Islet precursor cell (in vitro differentiated cells): ENCODE data around the gene UBXN11.
A peak's percentile ranks its signal among the peaks of the same experiment; 100 is the strongest.

ENCODE experiments used
- DNase-seq: peaks from one replicate; pipeline ENCODE4 v3.0.0-alpha.2; 2018

Gene UBXN11

DNA sequence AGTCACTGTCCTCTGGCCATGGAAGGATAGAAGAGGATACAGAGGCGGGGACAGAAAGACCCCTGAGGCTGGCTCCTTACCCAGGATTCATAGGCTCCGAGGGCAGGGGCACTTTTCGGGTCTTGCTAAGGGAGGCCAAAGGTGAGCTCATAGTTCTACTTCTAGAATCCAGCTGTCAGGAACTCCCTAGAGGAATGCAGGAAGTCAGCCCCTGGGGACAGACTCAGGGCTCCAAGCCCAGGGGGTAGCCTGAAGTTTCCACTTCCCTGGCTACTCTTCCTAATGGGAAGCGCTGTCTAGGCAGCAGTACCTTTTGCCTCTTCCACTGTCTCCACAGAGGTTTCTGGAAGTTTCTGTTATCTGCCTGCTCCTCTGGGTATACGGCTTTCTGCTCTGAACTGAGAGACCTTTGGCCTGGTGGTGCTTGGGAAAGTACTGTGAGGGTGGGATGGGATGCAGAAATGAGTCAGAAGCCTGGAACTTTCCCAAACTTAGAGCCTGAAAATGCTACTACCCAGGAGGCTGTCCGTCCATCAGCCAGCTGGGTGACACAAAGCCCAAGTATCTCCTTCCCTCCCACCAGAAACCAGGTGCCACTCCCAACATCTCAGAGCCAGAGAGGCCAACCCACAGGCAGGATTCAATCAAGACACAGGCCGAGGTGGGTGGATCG, 3.6 kb downstream of the UBXN11 start:
- peak; percentile 83 for DNase-seq

DNA sequence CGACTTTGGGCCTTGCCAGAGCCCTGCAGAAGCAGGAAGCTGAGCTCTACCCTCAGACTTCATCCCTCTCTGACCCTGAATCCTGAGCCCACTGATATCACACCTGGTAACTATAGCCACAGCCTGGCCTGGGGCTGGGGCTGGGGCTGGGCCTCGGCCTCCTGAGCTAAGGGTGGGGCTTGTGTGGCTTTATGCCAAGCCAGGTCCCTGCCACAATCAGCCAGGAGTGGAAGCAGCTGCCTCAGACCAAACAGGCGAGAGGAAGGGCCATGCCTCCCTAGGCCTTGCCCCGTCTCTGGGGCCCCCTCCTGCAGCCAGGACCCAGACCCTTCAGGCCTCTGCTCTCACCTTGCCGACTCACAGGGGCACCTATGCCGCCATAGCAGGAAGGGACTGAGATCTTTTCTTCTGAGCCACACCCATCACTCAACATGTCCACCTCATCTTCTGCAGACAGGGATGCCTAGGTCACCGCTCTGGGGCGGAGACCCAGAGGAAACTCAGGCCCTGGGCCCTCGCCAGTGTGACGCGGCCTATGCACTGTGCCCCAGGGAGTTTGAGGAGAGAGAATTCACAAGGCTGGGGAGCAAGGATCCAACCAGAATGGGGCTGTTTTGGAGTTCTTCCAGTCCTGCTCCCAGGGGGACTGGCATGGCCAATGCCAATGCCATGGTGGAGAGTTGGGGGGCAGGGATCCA, 5.7 kb downstream of the UBXN11 start:
- no peak for DNase-seq

DNA sequence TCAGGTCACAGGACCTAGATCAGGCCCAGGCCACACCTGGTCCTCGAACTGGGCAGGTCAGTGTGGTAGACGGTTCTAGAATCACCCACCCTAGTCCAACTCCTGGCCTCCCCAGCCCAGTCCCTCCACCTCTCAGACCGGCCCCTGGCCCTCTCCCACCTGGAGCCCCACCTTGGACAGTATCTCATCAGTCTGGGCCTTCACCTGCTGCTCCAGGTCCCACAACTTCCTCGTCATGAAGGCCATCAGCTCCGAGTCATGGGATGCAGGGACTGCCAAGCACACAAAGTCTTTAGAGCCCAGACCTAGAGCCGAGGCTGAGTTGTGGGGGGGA, 8.7 kb downstream of the UBXN11 start:
- peak; percentile 46 for DNase-seq

DNA sequence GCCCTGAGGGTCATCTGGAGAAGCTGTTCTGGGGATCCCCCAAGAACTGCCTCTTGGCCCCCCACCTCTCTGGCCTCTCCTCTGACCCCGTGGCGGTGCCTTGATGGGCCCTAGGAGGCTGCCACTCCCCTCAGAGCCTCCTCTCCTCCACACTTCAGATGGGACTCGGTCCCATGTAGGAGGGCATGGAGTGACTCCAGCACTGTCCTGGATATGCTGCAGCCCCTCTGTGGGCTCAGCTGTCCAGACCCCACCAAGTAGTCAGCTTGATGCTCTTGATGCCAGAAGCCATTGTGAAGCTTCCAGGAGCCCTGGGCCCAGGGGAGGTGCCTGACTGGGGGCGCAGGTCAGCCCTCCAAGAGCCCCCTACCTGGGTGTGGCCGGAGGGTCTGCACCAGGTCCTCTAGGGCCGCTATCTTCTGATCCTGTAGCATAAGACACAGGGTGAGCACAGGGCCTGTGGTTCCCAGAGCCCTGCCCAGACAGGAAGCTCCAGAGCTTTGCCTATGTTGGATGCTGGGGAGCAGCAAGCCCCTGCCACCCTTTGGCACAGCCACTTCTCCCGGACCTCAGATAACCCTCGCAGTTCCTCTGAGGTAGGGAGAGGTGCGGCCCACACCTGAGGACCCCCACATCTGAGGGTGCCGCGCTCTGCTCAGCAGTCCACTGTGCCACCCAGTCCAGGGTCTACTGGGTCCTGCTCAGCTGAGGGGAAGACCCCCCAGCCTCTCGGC, 9.2 kb downstream of the UBXN11 start:
- DNase-seq = peak; percentile 52

DNA sequence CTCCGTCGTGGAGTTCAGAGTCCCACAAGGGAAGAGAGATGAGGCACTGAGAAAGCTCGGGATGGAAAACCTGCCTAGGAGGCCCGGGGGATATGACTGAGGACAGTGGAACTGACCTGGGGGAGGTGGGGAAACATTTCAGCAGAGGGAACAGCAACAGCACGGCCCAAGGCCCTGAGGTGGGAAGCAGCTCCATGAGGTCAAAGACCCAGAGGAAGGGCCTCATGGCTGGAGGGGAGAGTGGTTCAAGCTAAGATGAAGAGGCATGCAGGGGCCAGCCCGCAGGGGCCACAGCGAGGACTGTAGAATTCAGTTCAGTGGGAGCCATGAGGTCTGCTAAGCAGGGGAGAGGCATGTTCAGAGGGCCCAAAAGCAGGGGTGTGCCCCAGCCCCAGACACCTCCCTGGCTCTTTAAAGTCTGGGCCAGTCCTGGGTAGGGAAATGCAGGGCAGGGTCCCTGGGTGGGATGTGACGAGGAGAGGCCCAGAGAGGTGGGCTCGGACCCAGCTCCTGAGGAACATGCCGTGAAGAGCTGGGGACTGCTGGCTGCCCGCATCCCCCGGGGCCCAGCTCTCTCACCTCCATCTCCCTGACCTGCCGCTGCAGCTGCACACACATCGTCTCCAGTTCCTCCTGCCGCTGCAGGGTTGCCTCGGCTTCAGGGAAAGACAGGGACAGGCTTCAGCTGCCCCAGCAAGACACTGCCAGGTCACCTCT, 9.9 kb downstream of the UBXN11 start:
- peak; percentile 47 for DNase-seq

DNA sequence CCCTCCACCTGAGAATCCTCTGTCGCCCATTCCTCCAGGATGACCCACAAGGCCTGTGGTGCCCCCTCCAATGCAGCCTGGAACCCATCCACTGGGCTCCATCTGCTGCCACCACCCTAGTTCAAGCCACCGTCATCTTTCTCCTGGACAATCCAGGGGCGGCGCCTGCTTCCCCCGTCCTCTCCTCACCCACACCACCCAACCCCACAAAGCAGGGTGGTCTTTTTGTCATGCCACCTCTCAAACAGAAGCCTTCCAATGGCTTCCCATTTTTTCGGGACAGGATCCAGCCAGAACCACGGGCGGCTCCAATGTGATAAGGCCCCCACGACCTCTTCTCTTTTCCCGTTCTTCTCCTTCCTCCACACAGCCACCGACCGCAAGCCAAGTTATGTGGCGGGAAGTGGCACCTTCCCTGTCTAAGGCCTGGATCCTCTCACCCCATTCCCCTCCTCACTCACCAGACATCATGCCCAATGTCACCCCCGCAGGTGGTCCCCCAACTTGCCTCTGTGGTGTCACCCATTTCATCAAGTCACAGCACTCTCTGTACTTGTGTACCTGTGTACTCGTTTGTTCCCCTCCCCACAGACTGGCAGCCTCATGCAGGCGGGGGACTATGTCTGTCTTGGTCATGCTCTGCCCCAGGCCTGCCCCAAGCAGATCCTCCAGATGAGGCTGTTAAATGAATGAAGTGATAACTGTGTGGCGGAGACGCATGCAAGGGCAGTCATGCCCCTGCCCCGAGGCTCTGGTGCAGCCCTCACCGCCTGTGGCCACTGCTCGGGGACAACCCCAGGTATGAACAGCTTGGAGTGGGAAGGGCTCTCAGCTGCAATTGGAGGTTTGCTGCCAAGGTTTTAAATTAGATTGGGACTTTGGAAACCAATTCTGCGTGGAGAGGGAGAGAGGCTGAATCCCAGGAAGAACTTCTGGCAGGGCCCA, 11.0 kb downstream of the UBXN11 start:
- no peak for DNase-seq

DNA sequence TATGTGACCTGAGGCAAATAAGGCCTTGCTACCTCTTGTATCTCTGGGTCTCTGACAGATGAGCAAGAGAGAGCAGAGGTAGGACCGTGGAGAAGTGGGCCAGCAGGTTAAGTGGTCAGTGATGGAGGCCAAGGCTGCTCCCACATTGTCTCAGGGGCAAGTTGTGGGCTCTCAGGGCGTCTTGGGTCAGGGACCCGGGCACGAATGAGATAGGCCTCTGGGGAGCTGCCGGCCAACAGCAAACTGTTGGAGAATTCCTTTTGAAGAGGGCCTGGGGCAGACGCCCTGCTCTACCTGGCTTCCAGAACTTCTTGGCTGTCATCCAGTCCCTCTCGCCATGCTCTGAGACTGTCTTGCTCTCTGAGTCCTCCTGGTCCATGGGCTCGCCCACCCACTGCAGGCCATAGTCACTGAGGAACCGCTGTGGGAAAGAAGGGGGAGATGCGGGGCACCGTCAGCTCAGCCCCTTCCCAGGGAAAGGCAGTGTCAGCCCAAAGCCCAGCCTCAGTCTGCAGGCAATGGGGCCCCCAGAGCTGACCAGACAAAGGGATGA, 12.4 kb downstream of the UBXN11 start:
- peak; percentile 42 for DNase-seq

DNA sequence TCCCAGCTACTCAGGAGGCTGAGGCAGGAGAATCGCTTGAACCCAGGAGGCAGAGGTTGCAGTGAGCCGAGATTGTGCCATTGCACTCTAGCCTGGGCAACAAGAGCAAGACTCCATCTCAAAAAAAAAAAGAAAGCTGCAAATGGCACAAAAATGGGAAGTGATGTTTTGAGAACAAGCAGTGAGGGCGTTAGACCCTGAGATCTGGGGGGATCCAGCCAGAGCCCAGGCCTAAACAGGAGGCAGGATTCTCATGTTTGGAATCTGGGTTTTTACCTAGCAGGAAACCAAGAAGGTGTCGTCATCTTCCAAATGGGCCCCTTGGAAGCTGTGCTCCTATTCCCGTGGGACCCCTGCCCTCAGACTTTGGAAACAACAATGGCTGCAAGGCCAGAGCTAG, 13.7 kb downstream of the UBXN11 start:
- peak; percentile 23 for DNase-seq

DNA sequence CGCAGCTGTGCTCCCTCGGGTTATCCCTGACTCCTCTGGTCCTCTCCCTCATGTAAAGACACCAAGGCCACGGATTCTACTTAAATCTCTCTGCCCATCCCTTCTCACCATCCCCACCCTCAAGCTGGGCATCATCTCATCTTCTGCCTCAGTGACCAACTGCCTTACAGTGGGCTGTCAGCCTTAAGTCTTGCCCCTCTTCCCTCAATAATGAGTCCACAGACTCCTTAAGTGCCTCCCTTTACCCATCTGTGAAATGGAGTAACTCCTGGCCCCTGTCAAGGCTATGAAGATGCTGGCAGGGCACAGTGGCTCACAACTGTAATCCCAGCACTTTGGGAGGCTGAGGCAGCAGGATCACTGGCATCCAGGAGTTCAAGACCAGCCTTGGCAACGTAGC, 14.5 kb downstream of the UBXN11 start:
- DNase-seq = no peak

DNA sequence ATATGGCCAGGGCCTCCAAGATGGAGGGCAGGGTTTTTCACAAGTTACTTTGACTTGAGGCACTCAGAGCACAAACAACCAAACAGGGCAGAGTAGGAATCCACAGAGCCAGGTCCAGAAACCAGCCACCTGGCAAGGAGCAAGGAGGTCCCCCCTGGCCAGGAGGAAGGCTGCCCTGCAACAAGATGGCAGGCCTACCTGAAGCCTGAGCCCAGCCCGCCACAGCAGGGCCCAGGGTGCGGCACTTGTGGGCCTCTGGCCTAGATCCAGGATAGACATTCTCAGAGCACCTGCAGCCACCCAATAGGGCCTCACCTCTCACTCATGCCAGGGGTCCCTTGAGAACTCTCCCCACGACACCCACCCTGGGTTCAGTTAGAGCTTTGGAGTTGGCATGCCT, 15.0 kb downstream of the UBXN11 start:
- peak; percentile 38 for DNase-seq

DNA sequence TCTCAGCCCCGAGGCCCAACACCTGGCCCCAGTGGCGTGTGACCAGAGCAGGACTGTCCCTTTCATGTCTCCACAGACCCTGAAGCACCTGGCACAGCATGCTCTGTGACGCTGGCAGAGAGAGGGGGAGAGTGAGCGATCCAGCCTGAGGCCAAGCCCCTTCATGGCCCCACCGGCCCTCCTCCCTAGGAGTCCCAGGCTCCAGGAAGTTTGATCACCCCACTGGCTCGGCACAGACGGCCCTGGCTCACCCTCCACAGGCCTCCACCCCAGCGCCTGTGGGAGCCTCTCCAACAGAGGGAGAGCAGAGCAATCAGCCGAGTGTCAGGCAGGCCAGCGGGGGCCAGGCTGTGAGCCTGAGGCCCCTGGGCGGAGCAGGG, 15.6 kb downstream of the UBXN11 start:
- peak; percentile 56 for DNase-seq

DNA sequence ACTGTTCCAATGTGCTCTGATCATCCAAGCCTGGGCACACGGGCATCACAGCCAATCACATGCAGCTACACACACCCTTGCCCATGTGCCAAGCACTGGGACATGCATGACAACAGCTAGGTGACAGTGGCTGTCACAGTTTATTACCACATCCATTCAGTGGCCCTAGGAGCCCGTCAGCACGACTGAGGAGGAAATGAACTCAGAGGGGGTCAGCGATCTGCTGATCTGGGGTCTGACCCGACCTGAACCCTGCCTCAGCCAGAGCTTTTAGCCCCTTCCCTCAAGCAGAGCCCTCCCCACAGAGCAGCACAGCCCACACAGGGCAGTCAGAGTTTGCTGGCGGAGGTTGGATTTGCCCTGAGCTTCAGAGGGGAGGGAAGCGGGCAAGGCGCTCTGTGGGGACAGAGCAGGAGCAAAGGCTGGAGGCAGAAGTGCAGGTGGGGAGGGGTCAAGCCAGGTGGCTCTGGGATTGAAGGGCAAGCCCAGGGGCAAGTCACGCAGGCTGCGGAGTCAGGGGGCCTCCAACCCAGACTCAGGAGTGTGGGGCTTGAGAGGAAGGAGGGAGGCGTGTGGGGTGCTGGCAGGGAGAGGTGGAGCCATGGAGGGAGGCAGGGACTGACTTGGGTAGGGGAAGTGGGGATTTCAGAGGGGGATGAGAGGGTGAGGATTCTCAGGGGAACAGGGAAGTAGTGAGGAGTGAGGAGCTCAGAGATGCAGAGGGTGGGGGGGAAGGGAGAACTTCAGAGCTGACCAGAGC, 16.1 kb downstream of the UBXN11 start:
- peak; percentile 49 for DNase-seq

DNA sequence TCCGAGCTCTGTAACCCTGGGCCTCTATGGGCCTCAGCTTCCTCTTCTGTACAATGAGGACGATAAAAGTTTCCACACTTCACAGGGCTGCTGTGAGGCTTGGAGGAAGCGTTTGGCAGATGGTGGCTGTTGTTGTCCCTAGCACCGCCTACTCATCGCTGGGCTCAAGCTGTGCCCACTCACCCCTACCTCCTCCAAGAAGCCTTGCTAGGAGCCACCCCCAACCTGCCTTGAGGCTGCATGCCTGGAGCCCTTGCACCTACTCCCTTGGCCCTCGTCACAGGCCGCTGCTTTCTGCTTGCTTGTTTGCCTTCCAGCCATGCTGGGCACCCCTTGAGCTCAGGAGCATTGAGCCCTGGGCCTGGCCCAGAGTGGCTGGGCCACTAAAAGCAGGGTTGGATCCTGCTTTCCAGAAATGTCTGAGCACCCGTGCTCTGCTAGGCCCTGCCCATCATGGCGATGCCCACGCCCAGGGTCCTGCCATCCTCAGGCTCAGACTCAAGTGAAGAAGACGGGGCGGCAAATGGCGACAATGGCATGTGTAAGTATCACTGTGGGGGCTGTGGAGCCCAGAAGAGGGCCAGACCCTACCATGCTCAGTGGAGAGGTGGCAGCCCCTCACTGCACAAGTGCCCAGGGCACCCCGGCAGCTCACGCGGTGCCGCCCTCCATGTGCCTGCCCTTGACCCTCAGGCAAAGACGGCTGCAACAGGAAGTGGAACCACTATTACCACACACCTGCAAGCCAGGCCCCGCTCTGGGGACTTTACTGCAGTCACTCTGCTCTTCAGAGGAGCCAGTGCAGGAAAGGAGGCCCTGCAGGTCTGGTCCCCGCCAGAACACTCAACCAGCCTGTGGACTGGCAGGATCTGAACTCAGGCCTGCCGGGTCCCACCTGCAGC, 17.0 kb downstream of the UBXN11 start:
- no peak for DNase-seq

DNA sequence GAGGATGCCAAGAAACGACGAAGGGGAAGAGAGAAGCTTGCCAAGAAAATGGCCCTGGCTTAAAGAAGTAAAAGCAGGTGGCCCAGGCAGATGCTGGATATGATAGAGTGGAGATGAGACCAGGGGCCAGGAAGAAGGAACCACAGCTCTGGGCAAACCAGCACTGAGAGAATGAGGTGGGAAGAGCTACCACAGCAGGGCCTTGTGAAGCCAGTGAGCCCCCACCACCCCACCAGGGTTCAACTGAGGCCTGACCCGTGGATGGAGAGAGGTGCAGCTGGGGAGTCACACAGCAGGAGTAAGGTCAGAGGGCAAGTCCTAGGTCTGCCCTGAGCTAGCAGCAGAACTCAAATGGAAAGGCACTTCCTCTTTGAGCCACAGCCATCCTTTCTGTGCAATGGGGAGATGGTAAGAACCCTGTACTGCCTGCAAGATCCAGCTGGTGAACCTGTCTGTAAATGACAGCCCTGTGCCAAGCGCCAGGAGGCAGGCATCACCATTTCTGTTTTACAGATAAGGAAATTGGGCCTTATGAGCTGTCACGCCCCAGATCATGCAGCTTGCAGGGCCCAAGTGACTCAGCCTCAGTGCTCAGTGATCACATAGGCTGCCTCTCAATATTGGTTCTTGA, 18.0 kb downstream of the UBXN11 start:
- DNase-seq = no peak

DNA sequence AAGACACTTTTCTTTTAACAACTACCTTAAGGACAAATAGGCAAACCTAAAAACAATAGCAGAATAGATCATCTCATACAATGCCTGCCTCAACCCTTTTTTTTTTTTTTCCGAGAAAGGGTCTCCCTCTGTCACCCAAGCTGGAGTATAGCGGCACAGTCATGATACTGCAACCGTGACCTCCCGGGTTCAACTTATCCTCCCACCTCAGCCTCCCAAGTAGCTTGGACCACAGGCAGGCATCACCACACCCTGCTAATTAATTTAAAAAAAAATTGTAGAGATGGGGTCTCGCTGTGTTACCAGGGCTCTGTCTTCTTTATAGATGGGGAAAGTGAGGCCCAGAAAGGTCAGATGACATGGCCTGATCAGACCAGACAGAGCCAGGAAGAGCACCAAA, 18.6 kb downstream of the UBXN11 start:
- no peak for DNase-seq

DNA sequence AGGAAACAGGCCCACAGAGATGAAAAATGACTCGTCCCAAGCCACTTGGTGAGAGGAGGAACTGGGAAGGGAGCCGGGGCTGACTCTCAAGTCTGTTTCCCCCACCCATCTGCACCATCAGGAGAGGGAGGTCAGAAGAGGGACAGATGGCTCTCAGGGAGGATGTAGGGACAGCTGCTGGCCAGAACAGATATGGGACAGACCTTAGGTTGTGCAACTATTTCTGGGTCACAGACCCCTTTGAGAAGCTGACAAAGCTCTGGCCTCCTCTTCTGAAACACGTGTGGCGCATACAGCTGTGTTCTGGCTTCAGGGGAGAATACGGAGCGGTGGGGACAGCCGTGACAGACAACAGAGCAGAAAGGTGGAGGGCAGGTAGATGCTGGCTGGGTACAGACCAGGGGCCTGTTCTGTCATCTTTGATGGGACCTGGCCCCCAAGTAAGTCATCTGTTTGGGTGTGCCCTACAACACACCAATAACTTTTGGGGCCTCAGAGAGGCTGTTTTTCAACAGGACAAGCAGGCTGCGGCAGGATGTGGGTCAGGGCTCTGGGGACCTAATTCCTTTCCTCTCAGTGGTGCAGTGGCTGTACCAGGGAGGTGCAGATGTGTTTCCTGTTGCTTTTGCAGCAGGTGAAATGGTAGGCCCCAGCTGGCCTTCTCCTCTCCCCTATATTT, 19.3 kb downstream of the UBXN11 start:
- peak; percentile 50 for DNase-seq

DNA sequence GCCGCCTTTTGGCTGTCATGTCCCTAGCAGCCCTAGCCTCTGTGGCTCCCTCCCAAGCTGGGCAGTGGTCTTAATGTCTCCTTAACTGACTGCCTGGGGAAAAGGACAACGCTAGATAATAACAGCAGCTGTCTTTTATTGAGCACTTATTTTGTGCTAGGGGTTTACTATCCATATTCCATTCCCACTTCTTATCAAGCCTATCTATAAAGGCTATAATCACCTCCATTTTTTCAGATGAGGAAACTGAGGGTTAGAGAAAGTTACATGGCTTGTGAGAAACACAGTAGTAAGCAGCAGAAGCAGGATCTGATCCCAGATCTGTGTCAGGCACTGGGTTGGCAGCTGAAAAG, 20.4 kb downstream of the UBXN11 start:
- DNase-seq = no peak

DNA sequence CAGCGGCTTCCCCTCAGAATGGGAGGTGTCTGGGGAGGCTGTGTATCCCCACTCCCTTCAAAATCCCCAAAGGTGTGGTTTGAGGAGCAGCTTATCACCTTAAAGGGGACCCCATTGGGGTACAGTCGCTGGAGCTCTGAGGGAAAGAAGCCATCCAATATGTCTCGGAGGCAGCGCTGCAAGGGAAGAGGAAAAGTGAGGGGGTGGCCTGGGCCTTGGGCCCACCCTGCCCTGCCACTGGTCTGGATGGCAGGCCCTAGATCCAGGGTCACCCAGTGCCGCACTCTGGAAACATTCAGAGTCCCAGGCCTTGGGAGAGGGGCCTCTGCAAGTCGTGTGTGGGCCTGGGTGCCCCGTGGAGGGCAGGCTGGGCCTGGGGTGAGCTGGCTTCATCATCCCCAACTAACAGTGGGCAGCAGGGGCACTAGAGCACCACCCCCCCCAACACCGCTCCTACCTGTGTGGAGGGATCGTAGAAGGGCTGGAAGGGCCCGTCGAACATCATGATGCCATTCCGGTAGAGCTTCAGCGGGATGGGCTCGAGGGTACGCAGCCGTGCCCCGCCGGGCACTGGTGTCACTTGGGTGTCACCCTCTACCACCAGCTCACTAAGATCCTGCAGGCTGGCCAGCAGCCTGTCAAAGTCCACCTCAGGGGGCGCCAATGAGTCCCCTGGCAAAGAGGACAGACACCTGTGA, 20.9 kb downstream of the UBXN11 start:
- peak; percentile 89 for DNase-seq
